Measurements from ENCODE around the gene TTC23.

The TTC23 gene

DNA sequence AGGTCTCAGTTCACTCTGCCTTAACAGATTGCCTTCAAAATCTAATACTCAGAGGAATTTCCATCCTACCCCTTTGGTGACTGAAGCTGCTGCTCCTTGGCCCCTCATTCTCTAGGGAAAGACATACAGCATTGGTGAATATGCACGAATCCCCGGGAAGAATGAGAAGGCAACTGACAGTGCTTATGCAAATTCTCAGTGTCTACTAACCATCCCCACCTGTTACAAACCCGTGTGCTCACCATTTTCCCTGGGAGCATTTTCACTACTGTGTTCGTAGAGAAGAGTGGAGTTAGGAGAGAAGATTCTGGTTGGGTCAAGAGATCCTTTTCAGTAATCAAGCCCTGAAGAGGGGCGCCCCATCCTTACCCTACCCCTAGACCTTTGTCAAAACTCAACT is 106.8 kb downstream of the TTC23 start:
- no peak overlapping the region for H4K12ac ChIP-seq (ENCODE audit: low read depth, low read length)
- peaks cover 6% of the 10 kb centered on the region in 2 experiments for H3K4me1 ChIP-seq (ENCODE audit: control insufficient read depth in 1 of 2, insufficient read depth in 2 of 2, low read length in 2 of 2)
- no peak overlapping the region for H3K14ac ChIP-seq (ENCODE audit: low read length)
- DNase-seq = no peak
- no peak overlapping the region for H3K27ac ChIP-seq (ENCODE audit: low read depth, low read length)
- no peaks in the 10 kb centered on the region for H3K79me2 ChIP-seq (ENCODE audit: control insufficient read depth, insufficient read depth, low read length, poor library complexity)
- H4K91ac ChIP-seq (ENCODE audit: low read depth, low read length) = no peak overlapping the region
- H2AFZ ChIP-seq (ENCODE audit: insufficient read depth, low read length, poor library complexity) = no peak overlapping the region
- no peak overlapping the region for H2BK120ac ChIP-seq (ENCODE audit: insufficient read depth, low read length, poor library complexity)
- H4K8ac ChIP-seq (ENCODE audit: low read depth, low read length) = no peak overlapping the region
- H3K4ac ChIP-seq (ENCODE audit: low read depth, low read length) = no peak overlapping the region
- H3K4me2 ChIP-seq (ENCODE audit: low read length) = no peak overlapping the region
- H3K23ac ChIP-seq (ENCODE audit: low read length) = no peak overlapping the region
- no peak overlapping the region for H3K4me3 ChIP-seq (ENCODE audit: low read depth, low read length)
- H3K36me3 ChIP-seq (ENCODE audit: control insufficient read depth in 1 of 2, insufficient read depth in 2 of 2, low read length in 2 of 2) = peaks cover 5 to 10% of the 10 kb centered on the region in 2 experiments
- no peak overlapping the region for H2AK5ac ChIP-seq (ENCODE audit: low read length)
- no CpG with 5 or more reads among the region's 5 CpGs for WGBS (ENCODE audit: extremely low coverage, insufficient coverage, insufficient read length)
- H3K27me3 ChIP-seq (ENCODE audit: insufficient read depth, low read length) = no peaks in the 10 kb centered on the region
- no peak overlapping the region for H2BK5ac ChIP-seq (ENCODE audit: low read depth, low read length, poor library complexity)
- no peak overlapping the region for H3K18ac ChIP-seq (ENCODE audit: low read length)
- no peak overlapping the region for H2BK12ac ChIP-seq (ENCODE audit: low read length)
- no peak overlapping the region for H3K9ac ChIP-seq (ENCODE audit: low read length)
- H3K79me1 ChIP-seq (ENCODE audit: low read length) = no peaks in the 10 kb centered on the region
- peaks cover 2% of the 10 kb centered on the region for H3K9me3 ChIP-seq (ENCODE audit: insufficient read depth, low read depth, low read length)

GRCh38 chr15:99141943-99142342 is 107.4 kb downstream of the TTC23 start:
- no CpG with 5 or more reads among the region's 4 CpGs for WGBS (ENCODE audit: extremely low coverage, insufficient coverage, insufficient read length)
- Histone ChIP-seq H3K36me3 (ENCODE audit: control insufficient read depth in 1 of 2, insufficient read depth in 2 of 2, low read length in 2 of 2) (peaks cover 11 to 16% of the 10 kb centered on the region in 2 experiments), H3K79me2 (ENCODE audit: control insufficient read depth, insufficient read depth, low read length, poor library complexity) (no peaks in the 10 kb centered on the region), H4K8ac (ENCODE audit: low read depth, low read length) (no peak overlapping the region), H3K9me3 (ENCODE audit: insufficient read depth, low read depth, low read length) (peaks cover 2% of the 10 kb centered on the region), H2AK5ac (ENCODE audit: low read length) (no peak overlapping the region), H2BK120ac (ENCODE audit: insufficient read depth, low read length, poor library complexity) (no peak overlapping the region), H2AFZ (ENCODE audit: insufficient read depth, low read length, poor library complexity) (no peak overlapping the region), H3K18ac (ENCODE audit: low read length) (no peak overlapping the region), H3K4me2 (ENCODE audit: low read length) (no peak overlapping the region), H4K91ac (ENCODE audit: low read depth, low read length) (no peak overlapping the region), H3K27me3 (ENCODE audit: insufficient read depth, low read length) (no peaks in the 10 kb centered on the region), H3K27ac (ENCODE audit: low read depth, low read length) (no peak overlapping the region), H3K4me1 (ENCODE audit: control insufficient read depth in 1 of 2, insufficient read depth in 2 of 2, low read length in 2 of 2) (peaks cover 6% of the 10 kb centered on the region in 2 experiments), H3K79me1 (ENCODE audit: low read length) (no peaks in the 10 kb centered on the region), H3K14ac (ENCODE audit: low read length) (no peak overlapping the region), H3K9ac (ENCODE audit: low read length) (no peak overlapping the region), H4K12ac (ENCODE audit: low read depth, low read length) (no peak overlapping the region), H3K4me3 (ENCODE audit: low read depth, low read length) (no peak overlapping the region), H2BK5ac (ENCODE audit: low read depth, low read length, poor library complexity) (no peak overlapping the region), H3K4ac (ENCODE audit: low read depth, low read length) (no peak overlapping the region), H3K23ac (ENCODE audit: low read length) (no peak overlapping the region), H2BK12ac (ENCODE audit: low read length) (no peak overlapping the region)
- no peak for DNase-seq

DNA sequence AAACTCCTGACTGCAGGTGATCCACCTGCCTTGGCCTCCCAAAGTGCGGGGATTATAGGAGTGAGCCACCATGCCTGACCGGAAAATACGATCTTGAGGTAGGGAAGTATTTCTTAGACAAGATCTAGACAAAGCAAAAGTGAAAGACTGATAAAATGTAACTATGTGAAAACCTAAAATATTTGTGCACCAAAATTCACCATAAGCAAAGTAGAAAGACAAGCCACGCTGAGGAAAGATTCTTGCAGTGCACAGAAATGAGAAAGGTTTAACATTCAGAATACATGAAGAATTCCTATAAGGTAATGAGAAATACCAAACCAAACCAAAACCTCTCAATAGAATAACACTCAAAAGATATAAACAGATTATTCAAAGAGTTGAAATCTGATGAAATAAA is 108.8 kb downstream of the TTC23 start:
- Histone ChIP-seq H3K18ac (ENCODE audit: low read length) (no peak overlapping the region), H2AFZ (ENCODE audit: insufficient read depth, low read length, poor library complexity) (no peak overlapping the region), H3K23ac (ENCODE audit: low read length) (no peak overlapping the region), H2BK120ac (ENCODE audit: insufficient read depth, low read length, poor library complexity) (no peak overlapping the region), H2AK5ac (ENCODE audit: low read length) (no peak overlapping the region), H3K79me1 (ENCODE audit: low read length) (no peaks in the 10 kb centered on the region), H3K79me2 (ENCODE audit: control insufficient read depth, insufficient read depth, low read length, poor library complexity) (no peaks in the 10 kb centered on the region), H4K12ac (ENCODE audit: low read depth, low read length) (no peak overlapping the region), H3K27me3 (ENCODE audit: insufficient read depth, low read length) (no peaks in the 10 kb centered on the region), H3K4me2 (ENCODE audit: low read length) (no peak overlapping the region), H4K8ac (ENCODE audit: low read depth, low read length) (no peak overlapping the region), H3K4me1 (ENCODE audit: control insufficient read depth in 1 of 2, insufficient read depth in 2 of 2, low read length in 2 of 2) (peaks cover 6% of the 10 kb centered on the region in 2 experiments), H3K4me3 (ENCODE audit: low read depth, low read length) (no peak overlapping the region), H3K4ac (ENCODE audit: low read depth, low read length) (no peak overlapping the region), H3K14ac (ENCODE audit: low read length) (no peak overlapping the region), H3K27ac (ENCODE audit: low read depth, low read length) (no peak overlapping the region), H2BK5ac (ENCODE audit: low read depth, low read length, poor library complexity) (no peak overlapping the region), H3K9me3 (ENCODE audit: insufficient read depth, low read depth, low read length) (peaks cover 4% of the 10 kb centered on the region), H4K91ac (ENCODE audit: low read depth, low read length) (no peak overlapping the region), H3K9ac (ENCODE audit: low read length) (no peak overlapping the region), H3K36me3 (ENCODE audit: control insufficient read depth in 1 of 2, insufficient read depth in 2 of 2, low read length in 2 of 2) (peaks cover 16 to 21% of the 10 kb centered on the region in 2 experiments), H2BK12ac (ENCODE audit: low read length) (no peak overlapping the region)
- no peak for DNase-seq
- no CpG with 5 or more reads among the region's 4 CpGs for WGBS (ENCODE audit: extremely low coverage, insufficient coverage, insufficient read length)

GRCh38 chr15:99139276-99139675 is 110.1 kb downstream of the TTC23 start:
- WGBS (ENCODE audit: extremely low coverage, insufficient coverage, insufficient read length) = no CpG with 5 or more reads among the region's 4 CpGs

More at GRCh38 chr15:99139276-99139675, 110.1 kb downstream of the TTC23 start:
- Histone ChIP-seq H3K14ac (ENCODE audit: low read length) (no peak overlapping the region), H3K18ac (ENCODE audit: low read length) (no peak overlapping the region), H4K91ac (ENCODE audit: low read depth, low read length) (no peak overlapping the region), H3K27ac (ENCODE audit: low read depth, low read length) (no peak overlapping the region), H3K4me1 (ENCODE audit: control insufficient read depth in 1 of 2, insufficient read depth in 2 of 2, low read length in 2 of 2) (peaks cover 6% of the 10 kb centered on the region in 2 experiments), H4K12ac (ENCODE audit: low read depth, low read length) (no peak overlapping the region), H3K27me3 (ENCODE audit: insufficient read depth, low read length) (no peaks in the 10 kb centered on the region), H3K9me3 (ENCODE audit: insufficient read depth, low read depth, low read length) (peaks cover 4% of the 10 kb centered on the region), H2AK5ac (ENCODE audit: low read length) (no peak overlapping the region), H4K8ac (ENCODE audit: low read depth, low read length) (no peak overlapping the region), H3K9ac (ENCODE audit: low read length) (no peak overlapping the region), H3K36me3 (ENCODE audit: control insufficient read depth in 1 of 2, insufficient read depth in 2 of 2, low read length in 2 of 2) (peaks cover 16 to 21% of the 10 kb centered on the region in 2 experiments), H3K4ac (ENCODE audit: low read depth, low read length) (no peak overlapping the region), H2BK5ac (ENCODE audit: low read depth, low read length, poor library complexity) (no peak overlapping the region), H2BK120ac (ENCODE audit: insufficient read depth, low read length, poor library complexity) (no peak overlapping the region), H3K23ac (ENCODE audit: low read length) (no peak overlapping the region), H2AFZ (ENCODE audit: insufficient read depth, low read length, poor library complexity) (no peak overlapping the region), H3K79me1 (ENCODE audit: low read length) (no peaks in the 10 kb centered on the region), H2BK12ac (ENCODE audit: low read length) (no peak overlapping the region), H3K4me3 (ENCODE audit: low read depth, low read length) (no peak overlapping the region), H3K4me2 (ENCODE audit: low read length) (no peak overlapping the region), H3K79me2 (ENCODE audit: control insufficient read depth, insufficient read depth, low read length, poor library complexity) (no peaks in the 10 kb centered on the region)
- no peak for DNase-seq
